GM12872 (cell line): ENCODE measurements around the gene NEU2.

ENCODE experiments used
- CTCF ChIP-seq: IDR thresholded peaks from 3 replicates; pipeline ENCODE4 v1.5.1; 2011; ENCODE audit warnings: low read depth, mild to moderate bottlenecking, low read length, moderate library complexity; ENCODE audit not compliant: insufficient read depth

The NEU2 gene

GRCh38 chr2:233011702-233012131 is 20.8 kb upstream of the NEU2 start:
- TF ChIP-seq CTCF: no peak

GRCh38 chr2:233012301-233012971 is 20.0 kb upstream of the NEU2 start:
- no peak for TF ChIP-seq CTCF

GRCh38 chr2:233013027-233013461 is 19.4 kb upstream of the NEU2 start, which contains the start of gene NGEF:
Gene NGEF, minus strand, starts transcription at chr2:233013256. Its CDS starts 38,366 bp downstream, at chr2:232974890.
- TF ChIP-seq CTCF: no peak

GRCh38 chr2:233013650-233014049 is 18.8 kb upstream of the NEU2 start:
- no peak for TF ChIP-seq CTCF

- TF ChIP-seq CTCF: no peak
These were observed 17.3 kb upstream of the NEU2 start for GRCh38 chr2:233015019-233015645.

GRCh38 chr2:233017947-233018346 is 14.5 kb upstream of the NEU2 start:
- no peak for TF ChIP-seq CTCF

GRCh38 chr2:233020454-233020853 is 12.0 kb upstream of the NEU2 start:
- TF ChIP-seq CTCF: no peak
